H9 (cell line): ENCODE data around the gene NGF. TPM values are rescaled to one million over a fixed set of nuclear protein-coding genes. Genes with fewer than 3 reads are reported as not detected.

Experiments used
- DNase-seq: peaks from one replicate; pipeline ENCODE4 v3.0.0-alpha.2; 2017
- H2AFZ ChIP-seq: one replicate; pipeline ENCODE4 v1.6.1; 2013; ENCODE audit warnings: mild to moderate bottlenecking, low read length, control low read depth, moderate library complexity
- H2AK5ac ChIP-seq: 2 replicates; pipeline ENCODE4 v1.6.1; 2013; ENCODE audit warnings: low read length, control low read depth, mixed read lengths; ENCODE audit not compliant: insufficient read length
- H2BK120ac ChIP-seq: one replicate; pipeline ENCODE4 v1.6.1; 2013; ENCODE audit warnings: low read depth, mild to moderate bottlenecking, low read length, control low read depth, inconsistent platforms; ENCODE audit not compliant: poor library complexity, severe bottlenecking
- H2BK12ac ChIP-seq: 2 replicates; pipeline ENCODE4 v1.6.1; 2013; ENCODE audit warnings: low read length, control low read depth, mixed read lengths, low read depth; ENCODE audit not compliant: insufficient read length
- H2BK15ac ChIP-seq: 2 replicates; pipeline ENCODE4 v1.6.1; 2013; ENCODE audit warnings: low read depth, low read length, control low read depth
- H2BK20ac ChIP-seq: one replicate; pipeline ENCODE4 v1.6.1; 2013; ENCODE audit warnings: low read depth, mild to moderate bottlenecking, low read length, control low read depth, inconsistent platforms; ENCODE audit not compliant: poor library complexity, severe bottlenecking
- H2BK5ac ChIP-seq: 2 replicates; pipeline ENCODE4 v1.6.1; 2013; ENCODE audit warnings: low read length, control low read depth, mixed read lengths; ENCODE audit not compliant: insufficient read length
- H3K14ac ChIP-seq: 2 replicates; pipeline ENCODE4 v1.6.1; 2013; ENCODE audit warnings: low read length, control low read depth; ENCODE audit not compliant: insufficient read depth
- H3K18ac ChIP-seq: 2 replicates; pipeline ENCODE4 v1.6.1; 2013; ENCODE audit warnings: low read depth, mild to moderate bottlenecking, mixed read lengths, low read length, control low read depth; ENCODE audit not compliant: insufficient read length
- H3K23ac ChIP-seq: 2 replicates; pipeline ENCODE4 v1.6.1; 2013; ENCODE audit warnings: low read length, control low read depth, mixed read lengths, low read depth; ENCODE audit not compliant: insufficient read length
- H3K23me2 ChIP-seq: 2 replicates; pipeline ENCODE4 v1.6.1; 2013; ENCODE audit warnings: low read depth, mild to moderate bottlenecking, mixed read lengths, low read length, control low read depth; ENCODE audit not compliant: insufficient read length, poor library complexity, severe bottlenecking
- H3K27ac ChIP-seq: 2 replicates; pipeline ENCODE4 v1.5.1; 2013; ENCODE audit warnings: low read length, control low read depth, mixed read lengths, low read depth; ENCODE audit not compliant: insufficient read length
- H3K27me3 ChIP-seq: 2 replicates; pipeline ENCODE4 v1.6.1; 2013; ENCODE audit warnings: low read length, control low read depth, inconsistent platforms; ENCODE audit not compliant: insufficient read depth
- H3K4ac ChIP-seq: 2 replicates; pipeline ENCODE4 v1.6.1; 2013; ENCODE audit warnings: low read depth, mild to moderate bottlenecking, control low read depth, inconsistent platforms, low read length, moderate library complexity
- H3K4me1 ChIP-seq: 2 replicates; pipeline ENCODE4 v1.6.1; 2013; ENCODE audit warnings: low read length, control low read depth, inconsistent platforms; ENCODE audit not compliant: insufficient read depth
- H3K4me2 ChIP-seq: 2 replicates; pipeline ENCODE4 v1.6.1; 2013; ENCODE audit warnings: low read length, control low read depth, mixed read lengths; ENCODE audit not compliant: insufficient read length, insufficient read depth
- H3K56ac ChIP-seq: 2 replicates; pipeline ENCODE4 v1.6.1; 2013; ENCODE audit warnings: low read depth, mild to moderate bottlenecking, mixed read lengths, low read length, control low read depth; ENCODE audit not compliant: insufficient read length
- H3K79me1 ChIP-seq: 2 replicates; pipeline ENCODE4 v1.6.1; 2013; ENCODE audit warnings: low read depth, mild to moderate bottlenecking, moderate library complexity, low read length, control low read depth, inconsistent platforms; ENCODE audit not compliant: insufficient read depth, poor library complexity, severe bottlenecking
- H3K79me2 ChIP-seq: 2 replicates; pipeline ENCODE4 v1.6.1; 2013; ENCODE audit warnings: low read length, control low read depth, inconsistent platforms; ENCODE audit not compliant: insufficient read depth
- H3K9ac ChIP-seq: 2 replicates; pipeline ENCODE4 v1.6.1; 2013; ENCODE audit warnings: low read length, control low read depth, mixed read lengths; ENCODE audit not compliant: insufficient read length; ENCODE audit errors: extremely low read depth
- H3K9me3 ChIP-seq: one replicate; pipeline ENCODE4 v1.6.1; 2013; ENCODE audit warnings: low read depth, low read length, inconsistent platforms; ENCODE audit not compliant: control insufficient read depth
- H3T11ph ChIP-seq: one replicate; pipeline ENCODE4 v1.6.1; 2013; ENCODE audit warnings: mild to moderate bottlenecking, low read length, control low read depth, inconsistent platforms
- H4K20me1 ChIP-seq: one replicate; pipeline ENCODE4 v1.6.1; 2013; ENCODE audit not compliant: control insufficient read depth, insufficient read length, insufficient read depth
- H4K5ac ChIP-seq: 2 replicates; pipeline ENCODE4 v1.6.1; 2013; ENCODE audit warnings: low read depth, mild to moderate bottlenecking, mixed read lengths, low read length, control low read depth; ENCODE audit not compliant: insufficient read length
- H4K8ac ChIP-seq: replicated peaks from 2 replicates; pipeline ENCODE4 v1.6.1; 2013; ENCODE audit warnings: low read length, control low read depth, mixed read lengths, low read depth; ENCODE audit not compliant: insufficient read length
- H4K91ac ChIP-seq: 2 replicates; pipeline ENCODE4 v1.6.1; 2013; ENCODE audit warnings: low read depth, mild to moderate bottlenecking, moderate library complexity, mixed read lengths, low read length, control low read depth; ENCODE audit not compliant: insufficient read length
- H3K27ac Mint-ChIP-seq, 3 experiments: 2 replicates in 2 of 3; 3 replicates in 1 of 3; pipeline ENCODE4 v1.8.0; 2020 to 2021; ENCODE audit warnings: mixed read lengths in 3 of 3, mild to moderate bottlenecking in 1 of 3, moderate library complexity in 1 of 3
- H3K27me3 Mint-ChIP-seq: 2 replicates; pipeline ENCODE4 v1.8.0; 2021; ENCODE audit warnings: low read depth, mild to moderate bottlenecking, moderate library complexity, mixed read lengths
- H3K36me3 Mint-ChIP-seq, 3 experiments: 2 replicates in 2 of 3; 3 replicates in 1 of 3; pipeline ENCODE4 v1.8.0; 2020 to 2021; ENCODE audit warnings: low read depth in 3 of 3, mixed read lengths in 3 of 3; ENCODE audit not compliant: insufficient read depth in 1 of 3
- H3K4me1 Mint-ChIP-seq, 2 experiments: 2 replicates each; pipeline ENCODE4 v1.8.0; 2020; ENCODE audit warnings: mixed read lengths in 2 of 2
- H3K4me3 Mint-ChIP-seq, 2 experiments: 2 replicates in 1 of 2; 3 replicates in 1 of 2; pipeline ENCODE4 v1.8.0; 2020 to 2021; ENCODE audit warnings: mild to moderate bottlenecking in 2 of 2, mixed read lengths in 2 of 2, moderate library complexity in 1 of 2
- H3K9me3 Mint-ChIP-seq, 2 experiments: 2 replicates in 1 of 2; 3 replicates in 1 of 2; pipeline ENCODE4 v1.8.0; 2020; ENCODE audit warnings: mild to moderate bottlenecking in 2 of 2, mixed read lengths in 2 of 2, moderate library complexity in 1 of 2
- WGBS: extraction: QIAGEN DNeasy Blood & Tissue Kit; methylation state at CpG from one replicate; pipeline ENCODE4 v1.1.7; 2013; ENCODE audit warnings: missing lambda C conversion rate, low lambda C conversion rate, mixed read lengths; ENCODE audit not compliant: insufficient read length; ENCODE audit errors: extremely low coverage; 5-methylcytosine and 5-hydroxymethylcytosine counted together
- total RNA-seq: library from RNA; stranded (reverse); gene quantifications from 2 replicates; pipeline ENCODE4 v1.2.1, GENCODE V29; 2021
- TF ChIP-seq, protein P1 (sequence below): fragments of 200-600 bp; sonication (generic); conservative IDR thresholded peaks from 3 replicates; pipeline ENCODE4 v1.8.0; 2021; ENCODE audit warnings: antibody characterized with exemption, mild to moderate bottlenecking

Gene NGF
- total RNA-seq, 1 experiment from 2014 or later, result 0.22 TPM

DNA sequence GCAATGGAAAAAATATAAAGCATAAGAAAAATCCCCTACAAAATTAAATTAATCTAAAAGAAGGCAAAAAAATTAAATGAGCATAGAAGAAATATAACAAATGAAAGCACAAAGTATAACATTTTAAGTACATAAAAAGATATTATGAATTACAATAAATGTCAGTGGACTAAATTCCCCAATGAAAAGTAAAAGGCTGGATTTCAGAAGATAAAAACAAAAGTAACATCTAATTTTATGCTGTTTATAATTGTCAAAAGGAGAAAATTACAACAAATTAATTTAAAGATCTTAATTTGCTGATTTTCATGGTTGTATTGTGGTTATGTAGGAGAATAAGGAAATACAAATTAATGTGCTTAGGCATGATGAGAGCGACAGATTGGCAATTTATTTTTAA lies 92.8 kb downstream of the NGF start:
- Mint-ChIP-seq H3K27me3 (peaks cover 1% of the 10 kb centered on the region; the same call in 1 of the 2 replicates), H3K9me3 (peaks cover 5 to 17% of the 10 kb centered on the region in 2 experiments; a peak in 3 of 5 replicates), H3K4me1 (no peaks in the 10 kb centered on the region), H3K4me3 (no peak overlapping the region), H3K27ac (no peak overlapping the region), H3K36me3 (peaks cover 0 to 10% (median 0%) of the 10 kb centered on the region in 3 experiments; a peak in 2 of 7 replicates)
- Histone ChIP-seq H3K23ac (no peak overlapping the region), H2BK120ac (no peak overlapping the region), H2BK12ac (no peak overlapping the region), H3K56ac (no peak overlapping the region), H3K4ac (no peak overlapping the region), H3K14ac (no peak overlapping the region), H3K79me2 (no peaks in the 10 kb centered on the region), H3K18ac (no peak overlapping the region), H3K23me2 (no peaks in the 10 kb centered on the region), H3K4me2 (no peak overlapping the region), H2BK15ac (no peak overlapping the region), H4K5ac (no peak overlapping the region), H3K9me3 (no peaks in the 10 kb centered on the region), H3K4me1 (no peaks in the 10 kb centered on the region), H2BK20ac (no peak overlapping the region), H3K27ac (no peak overlapping the region), H2BK5ac (no peak overlapping the region), H4K91ac (no peak overlapping the region), H3K27me3 (no peaks in the 10 kb centered on the region), H3K79me1 (no peaks in the 10 kb centered on the region), H2AK5ac (no peak overlapping the region), H3K9ac (no peak overlapping the region), H4K20me1 (no peaks in the 10 kb centered on the region), H2AFZ (no peak overlapping the region), H3T11ph (no peak overlapping the region), H4K8ac (no peak overlapping the region)
- WGBS, result no CpG with 5 or more reads among the region's 1 CpG
- TF ChIP-seq, protein P1, sequence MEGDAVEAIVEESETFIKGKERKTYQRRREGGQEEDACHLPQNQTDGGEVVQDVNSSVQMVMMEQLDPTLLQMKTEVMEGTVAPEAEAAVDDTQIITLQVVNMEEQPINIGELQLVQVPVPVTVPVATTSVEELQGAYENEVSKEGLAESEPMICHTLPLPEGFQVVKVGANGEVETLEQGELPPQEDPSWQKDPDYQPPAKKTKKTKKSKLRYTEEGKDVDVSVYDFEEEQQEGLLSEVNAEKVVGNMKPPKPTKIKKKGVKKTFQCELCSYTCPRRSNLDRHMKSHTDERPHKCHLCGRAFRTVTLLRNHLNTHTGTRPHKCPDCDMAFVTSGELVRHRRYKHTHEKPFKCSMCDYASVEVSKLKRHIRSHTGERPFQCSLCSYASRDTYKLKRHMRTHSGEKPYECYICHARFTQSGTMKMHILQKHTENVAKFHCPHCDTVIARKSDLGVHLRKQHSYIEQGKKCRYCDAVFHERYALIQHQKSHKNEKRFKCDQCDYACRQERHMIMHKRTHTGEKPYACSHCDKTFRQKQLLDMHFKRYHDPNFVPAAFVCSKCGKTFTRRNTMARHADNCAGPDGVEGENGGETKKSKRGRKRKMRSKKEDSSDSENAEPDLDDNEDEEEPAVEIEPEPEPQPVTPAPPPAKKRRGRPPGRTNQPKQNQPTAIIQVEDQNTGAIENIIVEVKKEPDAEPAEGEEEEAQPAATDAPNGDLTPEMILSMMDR, result no peak
- DNase-seq, result no peak
